NCI-H446 treated with DMSO at 0.1 percent for 48 hours (cell line): ENCODE data around the gene ONECUT2.

ENCODE experiments used
- DNase-seq: peaks from one replicate; lab custom pipeline; 2025; lab: John Stamatoyannopoulos, UW

ONECUT2 gene

GRCh38 chr18:57529151-57529550, 94.0 kb downstream of the ONECUT2 start:
- DNase-seq, result no peak

DNA sequence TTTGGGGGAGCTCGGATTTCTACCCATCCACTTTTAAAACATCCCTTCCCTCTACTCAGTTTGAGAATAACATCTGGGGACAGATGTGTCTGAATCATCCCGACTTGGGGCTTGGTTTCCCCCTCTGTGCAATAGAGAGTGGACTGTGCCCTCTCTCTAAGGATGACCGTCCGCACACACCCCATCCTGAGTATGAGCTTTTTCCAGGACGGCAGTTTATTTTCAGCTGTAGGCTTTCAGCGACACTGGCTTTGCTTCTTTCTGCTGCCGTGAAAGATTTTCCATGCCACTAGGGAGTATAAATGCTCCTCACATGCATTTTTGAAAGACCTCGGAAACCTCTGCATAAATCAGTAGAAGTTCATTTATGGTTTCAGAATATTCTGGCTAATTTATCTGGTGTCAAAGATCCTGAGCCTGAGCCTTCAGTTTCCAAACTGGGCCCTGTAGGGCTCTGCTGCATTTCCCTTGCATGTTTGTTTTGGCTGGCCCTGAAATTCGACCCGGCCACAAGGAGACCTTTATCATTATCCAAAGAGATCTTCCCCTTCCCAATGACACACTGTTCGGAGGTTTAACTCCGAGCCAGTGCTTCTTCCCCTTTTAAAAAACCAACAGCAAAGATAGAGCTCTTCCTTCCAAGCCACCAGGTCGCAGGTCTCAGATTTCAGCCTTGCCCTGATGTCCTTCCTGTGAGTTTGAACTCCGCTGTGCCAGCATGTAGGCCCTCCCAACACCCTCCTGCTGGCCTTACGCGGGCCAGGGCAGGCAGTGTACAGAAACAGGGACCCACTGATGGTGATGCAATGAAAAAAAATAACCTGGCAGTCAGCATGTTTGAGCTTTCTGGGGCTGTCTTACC, 98.1 kb downstream of the ONECUT2 start:
- no peak for DNase-seq

GRCh38 chr18:57533868-57534510, 98.8 kb downstream of the ONECUT2 start:
- no peak for DNase-seq

- no peak for DNase-seq
Observed at GRCh38 chr18:57534511-57534909, 99.3 kb downstream of the ONECUT2 start.

- DNase-seq, result no peak
Observed at GRCh38 chr18:57538614-57539013, 103.4 kb downstream of the ONECUT2 start.

DNA sequence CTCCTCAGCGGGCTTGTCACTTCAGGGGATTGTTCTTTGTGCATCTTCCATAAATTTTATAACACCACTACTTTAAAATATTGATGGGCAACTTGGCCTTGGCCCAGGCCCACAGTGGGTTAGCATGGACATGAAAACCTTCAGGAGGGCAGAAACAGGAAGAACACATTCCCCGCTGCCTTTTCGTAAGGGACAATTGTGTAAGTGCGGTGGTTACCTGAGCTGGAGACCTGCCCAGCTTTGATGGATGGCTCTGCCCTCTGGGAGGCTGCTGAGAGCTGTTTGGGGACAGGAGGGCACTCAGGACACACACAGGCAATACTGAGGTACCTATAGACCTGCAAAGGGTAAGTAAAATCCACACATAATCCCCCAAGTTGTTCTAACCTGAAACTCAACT, 104.5 kb downstream of the ONECUT2 start:
- DNase-seq, result no peak
